DMS53 (cell line): Measurements from ENCODE around the gene FCSK.
A peak's percentile ranks its signal among the peaks of the same experiment; 100 is the strongest.

ENCODE experiments used
- DNase-seq: peaks from one replicate; lab custom pipeline; 2025; lab: John Stamatoyannopoulos, UW

FCSK gene

DNA sequence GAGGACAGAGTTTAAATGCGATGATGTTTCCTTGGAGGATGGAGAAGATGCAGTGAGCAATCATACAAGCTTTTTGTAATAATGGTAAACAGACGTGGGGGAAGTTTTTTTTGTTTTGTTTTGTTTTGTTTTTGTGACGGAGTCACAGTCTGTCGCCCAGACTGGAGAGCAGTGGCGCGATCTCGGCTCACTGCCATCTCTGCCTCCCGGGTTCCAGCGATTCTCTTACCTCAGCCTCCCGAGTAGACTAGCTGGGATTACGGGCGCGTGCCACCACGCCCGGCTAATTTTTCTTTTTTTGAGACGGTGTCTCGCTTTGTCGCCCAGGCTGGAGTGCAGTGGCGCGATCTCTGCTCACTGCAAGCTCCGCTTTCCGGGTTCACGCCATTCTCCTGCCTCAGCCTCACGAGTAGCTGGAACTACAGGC is 70.0 kb downstream of the FCSK start:
- DNase-seq, result peak; percentile 43

DNA sequence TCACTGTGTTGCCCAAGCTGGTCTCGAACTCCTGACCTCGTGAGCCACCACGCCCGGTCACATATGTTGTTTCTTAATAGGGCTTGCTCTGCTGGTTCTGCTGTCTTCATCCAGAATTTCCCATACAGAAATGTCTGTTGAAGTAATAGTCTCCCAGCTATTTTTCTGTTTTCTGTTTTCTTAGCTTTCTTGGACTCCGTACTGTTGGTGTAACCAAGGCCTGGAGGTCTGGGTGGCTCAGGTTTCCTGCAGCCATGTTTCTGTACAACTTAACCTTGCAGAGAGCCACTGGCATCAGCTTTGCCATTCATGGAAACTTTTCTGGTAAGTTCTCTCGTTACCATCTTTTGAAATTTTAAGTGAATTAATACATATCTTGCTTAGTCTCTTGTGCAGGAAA is 72.0 kb downstream of the FCSK start:
- DNase-seq, result peak; percentile 1

GRCh38 chr16:70527315-70527996 is 73.1 kb downstream of the FCSK start:
- no peak for DNase-seq

GRCh38 chr16:70529051-70529777 is 74.8 kb downstream of the FCSK start:
- peak; percentile 60 for DNase-seq
